K562 (cell line): ENCODE measurements around the gene C1orf56. TPM values are rescaled to one million over a fixed set of nuclear protein-coding genes. Genes with fewer than 3 reads are reported as not detected.
A peak's percentile ranks its signal among the peaks of the same experiment; 100 is the strongest.

ENCODE experiments used
- E2F6 ChIP-seq, 2 experiments: IDR thresholded peaks; 2 replicates each; pipeline ENCODE4 v1.6.1; 2011; ENCODE audit warnings: borderline replicate concordance in 1 of 2, control low read depth in 1 of 2, low read depth in 1 of 2, low read length in 1 of 2, mild to moderate bottlenecking in 1 of 2, mixed read lengths in 1 of 2, moderate library complexity in 1 of 2; ENCODE audit not compliant: insufficient read depth in 1 of 2, insufficient read length in 1 of 2, poor library complexity in 1 of 2, severe bottlenecking in 1 of 2; ENCODE audit errors: extremely low read depth in 1 of 2
- PTRF ChIP-seq: fragments of 450-650 bp; IDR thresholded peaks from 2 replicates; pipeline ENCODE4 v1.6.1; 2016; ENCODE audit warnings: mild to moderate bottlenecking, missing genetic modification characterization, missing compliant biosample characterization
- RNF219 ChIP-seq: fragments of 250-450 bp; sonication (Bioruptor Pico); IDR thresholded peaks from 2 replicates; pipeline ENCODE4 v1.5.0; 2022; ENCODE audit warnings: mild to moderate bottlenecking
- RREB1 ChIP-seq: fragments of 250-450 bp; sonication (Bioruptor Pico); IDR thresholded peaks from 2 replicates; pipeline ENCODE4 v1.4.0; 2020
- SIN3B ChIP-seq: fragments of 450-650 bp; IDR thresholded peaks from 2 replicates; pipeline ENCODE4 v1.6.1; 2017; ENCODE audit warnings: low read depth, mild to moderate bottlenecking, moderate library complexity
- ZBTB49 ChIP-seq: sonication (generic); formaldehyde crosslinking; IDR thresholded peaks from 2 replicates; pipeline ENCODE4 v1.8.0; 2022; ENCODE audit warnings: missing genetic modification reagents, mild to moderate bottlenecking, borderline replicate concordance
- ZNF165 ChIP-seq: fragments of 250-450 bp; sonication (Bioruptor Pico); IDR thresholded peaks from 2 replicates; pipeline ENCODE4 v1.4.0; 2020; ENCODE audit warnings: borderline replicate concordance
- polyA plus RNA-seq, 8 experiments: library from polyadenylated mRNA; depleted of rRNA in 4 of 8; stranded (reverse) in 5 of 8; unstranded in 3 of 8; fragments of >200 nt; fragmentation: Nextera tagmentation in 2 of 8; fragmentation: Illumina TruSeq in 1 of 8; extraction: Ambion mirVana in 2 of 8; extraction: Trizol in 1 of 8; gene quantifications; 2 replicates each; pipeline versions ENCODE4 v1.2.1 to v1.2.3, GENCODE V29; 2011 to 2014; ENCODE audit warnings: inconsistent platforms in 1 of 8, missing spikeins in 1 of 8
- total RNA-seq, 7 experiments: library from RNA; depleted of rRNA in 6 of 7; stranded (reverse); fragments of >200 nt in 6 of 7; fragmentation: Illumina TruSeq in 2 of 7; extraction: Trizol in 2 of 7; gene quantifications; 2 replicates each; pipeline versions ENCODE4 v1.2.1 to v1.2.3, GENCODE V29; 2011 to 2021; ENCODE audit warnings: low replicate concordance in 1 of 7
- TF ChIP-seq, protein P1 (sequence below): fragments of 200-800 bp; sonication (Bioruptor generic); IDR thresholded peaks from 2 replicates; pipeline ENCODE4 v1.6.1; 2017; ENCODE audit warnings: missing genetic modification characterization, missing compliant biosample characterization

C1orf56 gene
- total and polyA plus RNA-seq, 9 of the 15 experiments (the other 6 are each of a cell fraction or from before 2014, with no cell fraction given): 0.18 to 15.7 (median 1.1) TPM

DNA sequence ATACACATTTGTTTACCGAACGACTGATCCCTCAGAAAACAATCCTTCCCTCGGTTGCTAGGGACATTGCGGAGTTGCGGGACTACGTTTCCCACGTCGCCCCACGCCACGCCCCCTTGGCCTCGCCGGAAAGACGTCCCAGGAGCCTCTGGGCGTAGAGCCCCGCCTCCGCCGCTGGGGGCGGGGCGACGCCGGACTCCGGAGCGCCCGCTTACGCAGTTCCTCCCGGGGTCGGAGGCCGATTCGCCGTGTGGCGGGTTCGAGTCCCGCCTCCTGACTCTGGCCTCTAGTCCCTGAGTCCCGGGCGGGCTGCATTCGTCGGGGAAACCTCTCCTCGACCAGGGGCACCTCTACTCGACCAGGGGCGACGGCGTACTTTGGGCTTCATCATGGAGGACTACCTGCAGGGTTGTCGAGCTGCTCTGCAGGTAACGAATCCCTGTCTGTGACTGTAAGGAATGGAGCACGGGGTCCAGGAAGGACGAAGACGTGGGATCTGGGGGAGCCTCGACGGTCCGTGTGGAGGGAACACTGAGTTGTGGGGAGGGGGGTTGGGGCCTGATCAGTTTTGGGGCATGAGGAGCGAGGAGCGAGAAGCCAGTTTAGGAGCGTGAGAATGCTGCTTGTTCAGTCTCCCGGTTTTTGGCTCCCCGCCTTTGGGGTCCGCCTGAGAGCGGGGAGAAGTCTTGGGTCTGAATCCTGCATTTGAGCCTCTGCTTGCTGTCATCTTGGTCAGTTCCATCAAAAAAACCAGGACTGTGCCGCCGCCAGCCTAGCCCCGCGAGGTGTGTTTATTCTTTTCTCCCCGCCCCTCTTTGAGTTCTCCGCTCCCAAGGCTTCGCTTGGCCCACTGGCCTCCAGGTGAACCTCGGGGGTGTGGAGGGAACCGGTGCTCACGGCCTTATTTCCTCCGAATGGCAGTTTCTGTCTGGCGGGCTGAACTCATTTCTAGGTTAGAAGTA, 39.0 kb upstream of the C1orf56 start, which contains the start of gene PRUNE1 (continued):
- TF ChIP-seq ZBTB49 (no peak), ZNF165 (CRISPR knock-in tag) (no peak), PTRF (tag) (no peak), E2F6 (IDR thresholded peaks at IDR 0.05; ENCODE audit: borderline replicate concordance in 1 of 2, extremely low read depth in 1 of 2, insufficient read depth in 1 of 2, insufficient read length in 1 of 2, low read depth in 1 of 2, low read length in 1 of 2, poor library complexity in 1 of 2, severe bottlenecking in 1 of 2) (peak in 1 of 2 experiments; percentile 34), RNF219 (CRISPR knock-in tag) (no peak), RREB1 (no peak), SIN3B (peak; percentile 52; the same call in 1 of the 2 replicates)
- TF ChIP-seq, protein P1, sequence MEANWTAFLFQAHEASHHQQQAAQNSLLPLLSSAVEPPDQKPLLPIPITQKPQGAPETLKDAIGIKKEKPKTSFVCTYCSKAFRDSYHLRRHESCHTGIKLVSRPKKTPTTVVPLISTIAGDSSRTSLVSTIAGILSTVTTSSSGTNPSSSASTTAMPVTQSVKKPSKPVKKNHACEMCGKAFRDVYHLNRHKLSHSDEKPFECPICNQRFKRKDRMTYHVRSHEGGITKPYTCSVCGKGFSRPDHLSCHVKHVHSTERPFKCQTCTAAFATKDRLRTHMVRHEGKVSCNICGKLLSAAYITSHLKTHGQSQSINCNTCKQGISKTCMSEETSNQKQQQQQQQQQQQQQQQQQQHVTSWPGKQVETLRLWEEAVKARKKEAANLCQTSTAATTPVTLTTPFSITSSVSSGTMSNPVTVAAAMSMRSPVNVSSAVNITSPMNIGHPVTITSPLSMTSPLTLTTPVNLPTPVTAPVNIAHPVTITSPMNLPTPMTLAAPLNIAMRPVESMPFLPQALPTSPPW: peak; percentile 69
